ENCODE results near the gene MORF4L1.

- TF ChIP-seq CTCF (IDR thresholded peaks at IDR 0.05): no peak
- no peak for TF ChIP-seq POLR2A (IDR thresholded peaks at IDR 0.05)
Observed at GRCh38 chr15:78881681-78882080, 9.0 kb downstream of the MORF4L1 start.
